Measurements from ENCODE around the gene TPM3.

DNA sequence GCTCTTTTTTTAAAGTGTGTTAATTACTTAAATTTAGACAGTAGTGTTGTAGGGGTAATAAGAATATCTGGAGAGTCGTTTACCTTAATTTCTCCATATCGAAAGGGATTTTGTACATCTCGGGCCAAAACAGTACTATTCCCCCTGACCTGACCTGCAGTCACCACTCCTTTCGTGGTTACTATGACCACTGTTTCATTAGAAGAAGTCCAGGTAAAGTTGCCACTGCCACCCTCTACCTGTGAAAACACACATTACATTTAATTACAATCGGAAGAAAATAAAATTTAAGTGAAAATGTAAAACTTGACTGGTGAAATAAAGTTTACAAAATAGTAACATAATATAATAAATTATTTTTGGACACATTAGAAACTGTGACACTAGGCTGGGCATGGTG lies 74.3 kb downstream of the TPM3 start:
- TF ChIP-seq, protein P1, sequence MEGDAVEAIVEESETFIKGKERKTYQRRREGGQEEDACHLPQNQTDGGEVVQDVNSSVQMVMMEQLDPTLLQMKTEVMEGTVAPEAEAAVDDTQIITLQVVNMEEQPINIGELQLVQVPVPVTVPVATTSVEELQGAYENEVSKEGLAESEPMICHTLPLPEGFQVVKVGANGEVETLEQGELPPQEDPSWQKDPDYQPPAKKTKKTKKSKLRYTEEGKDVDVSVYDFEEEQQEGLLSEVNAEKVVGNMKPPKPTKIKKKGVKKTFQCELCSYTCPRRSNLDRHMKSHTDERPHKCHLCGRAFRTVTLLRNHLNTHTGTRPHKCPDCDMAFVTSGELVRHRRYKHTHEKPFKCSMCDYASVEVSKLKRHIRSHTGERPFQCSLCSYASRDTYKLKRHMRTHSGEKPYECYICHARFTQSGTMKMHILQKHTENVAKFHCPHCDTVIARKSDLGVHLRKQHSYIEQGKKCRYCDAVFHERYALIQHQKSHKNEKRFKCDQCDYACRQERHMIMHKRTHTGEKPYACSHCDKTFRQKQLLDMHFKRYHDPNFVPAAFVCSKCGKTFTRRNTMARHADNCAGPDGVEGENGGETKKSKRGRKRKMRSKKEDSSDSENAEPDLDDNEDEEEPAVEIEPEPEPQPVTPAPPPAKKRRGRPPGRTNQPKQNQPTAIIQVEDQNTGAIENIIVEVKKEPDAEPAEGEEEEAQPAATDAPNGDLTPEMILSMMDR (IDR thresholded peaks at IDR 0.05 in 8 of 11, conservative IDR thresholded peaks at IDR 0.05 in 3 of 11): no peak
- TF ChIP-seq POLR2AphosphoS5 (IDR thresholded peaks at IDR 0.05): no peak
